Fibroblast of lung (primary cell): ENCODE measurements around the gene UGT1A1.

Experiments used
- EZH2 ChIP-seq: IDR thresholded peaks from 2 replicates; pipeline ENCODE4 v1.5.1; 2012; ENCODE audit warnings: low read length, control low read depth, mild to moderate bottlenecking; ENCODE audit errors: missing control alignments
- TF ChIP-seq, protein P1 (sequence below), 2 donors: IDR thresholded peaks in 1 of 2; conservative IDR thresholded peaks in 1 of 2; 1 replicate in 1 of 2; 2 replicates in 1 of 2; pipeline ENCODE4 v1.5.1; 2011 to 2012; ENCODE audit warnings: low read length in 2 of 2, control low read depth in 1 of 2, inconsistent platforms in 1 of 2, low read depth in 1 of 2, mild to moderate bottlenecking in 1 of 2

DNA sequence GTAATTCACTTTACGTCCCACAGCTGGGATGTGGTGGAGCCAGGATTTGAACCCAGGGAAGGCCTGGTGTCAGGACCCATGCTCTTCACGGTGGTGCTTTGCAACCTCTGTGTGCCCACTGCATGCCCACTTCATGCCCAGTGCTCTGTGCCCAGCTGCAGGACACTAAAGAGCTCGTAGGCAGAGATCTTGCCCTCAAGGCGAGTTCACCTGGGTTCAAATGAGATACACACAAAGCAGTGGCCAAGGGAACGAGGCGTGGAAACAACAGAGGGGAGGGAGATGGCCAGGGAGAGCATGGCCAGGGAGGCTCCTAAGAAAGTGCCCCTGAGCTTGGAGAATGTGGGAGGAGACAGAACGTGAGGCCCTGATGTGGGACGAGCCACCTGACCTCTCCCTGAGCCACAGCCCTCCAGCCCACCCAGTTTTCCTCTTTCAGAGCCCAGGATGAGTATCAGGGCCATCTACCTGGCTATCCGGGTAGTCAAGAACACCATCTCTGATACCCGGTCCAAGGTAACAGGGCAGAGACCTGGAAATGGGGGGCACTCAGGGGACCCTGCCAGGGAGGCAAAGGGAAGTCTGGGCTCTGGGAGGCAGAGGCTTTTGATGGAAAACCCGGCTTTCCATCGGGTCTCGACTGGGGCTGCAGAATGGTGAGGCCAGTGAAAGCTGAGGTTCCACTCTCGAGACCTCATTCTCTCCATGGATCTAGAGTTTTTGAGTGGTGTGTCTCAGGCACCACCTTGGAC, 38.4 kb downstream of the UGT1A1 start:
- no peak for TF ChIP-seq EZH2
- TF ChIP-seq, protein P1, sequence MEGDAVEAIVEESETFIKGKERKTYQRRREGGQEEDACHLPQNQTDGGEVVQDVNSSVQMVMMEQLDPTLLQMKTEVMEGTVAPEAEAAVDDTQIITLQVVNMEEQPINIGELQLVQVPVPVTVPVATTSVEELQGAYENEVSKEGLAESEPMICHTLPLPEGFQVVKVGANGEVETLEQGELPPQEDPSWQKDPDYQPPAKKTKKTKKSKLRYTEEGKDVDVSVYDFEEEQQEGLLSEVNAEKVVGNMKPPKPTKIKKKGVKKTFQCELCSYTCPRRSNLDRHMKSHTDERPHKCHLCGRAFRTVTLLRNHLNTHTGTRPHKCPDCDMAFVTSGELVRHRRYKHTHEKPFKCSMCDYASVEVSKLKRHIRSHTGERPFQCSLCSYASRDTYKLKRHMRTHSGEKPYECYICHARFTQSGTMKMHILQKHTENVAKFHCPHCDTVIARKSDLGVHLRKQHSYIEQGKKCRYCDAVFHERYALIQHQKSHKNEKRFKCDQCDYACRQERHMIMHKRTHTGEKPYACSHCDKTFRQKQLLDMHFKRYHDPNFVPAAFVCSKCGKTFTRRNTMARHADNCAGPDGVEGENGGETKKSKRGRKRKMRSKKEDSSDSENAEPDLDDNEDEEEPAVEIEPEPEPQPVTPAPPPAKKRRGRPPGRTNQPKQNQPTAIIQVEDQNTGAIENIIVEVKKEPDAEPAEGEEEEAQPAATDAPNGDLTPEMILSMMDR (conservative IDR thresholded peaks at IDR 0.05 in 1 of 2, IDR thresholded peaks at IDR 0.05 in 1 of 2; ENCODE audit: low read depth in 1 of 2, low read length in 2 of 2) = no peak
